Peyer's patch (tissue), 4 donors: Measurements from ENCODE around the gene ARSA.

Experiments
- POLR2A ChIP-seq, 2 donors: fragments of 450-650 bp; IDR thresholded peaks; one replicate each; pipeline ENCODE4 v1.5.1; 2017; ENCODE audit warnings: antibody characterized with exemption in 2 of 2, mild to moderate bottlenecking in 2 of 2, moderate library complexity in 2 of 2
- TF ChIP-seq, protein P1 (sequence below), 6 experiments: fragments of 450-650 bp in 4 of 6; fragments of 200-600 bp in 2 of 6; sonication (generic) in 1 of 6; IDR thresholded peaks; one replicate each; pipeline ENCODE4 v1.5.1; 2017 to 2019; ENCODE audit warnings: antibody characterized with exemption in 6 of 6, mild to moderate bottlenecking in 3 of 6, moderate library complexity in 1 of 6

DNA sequence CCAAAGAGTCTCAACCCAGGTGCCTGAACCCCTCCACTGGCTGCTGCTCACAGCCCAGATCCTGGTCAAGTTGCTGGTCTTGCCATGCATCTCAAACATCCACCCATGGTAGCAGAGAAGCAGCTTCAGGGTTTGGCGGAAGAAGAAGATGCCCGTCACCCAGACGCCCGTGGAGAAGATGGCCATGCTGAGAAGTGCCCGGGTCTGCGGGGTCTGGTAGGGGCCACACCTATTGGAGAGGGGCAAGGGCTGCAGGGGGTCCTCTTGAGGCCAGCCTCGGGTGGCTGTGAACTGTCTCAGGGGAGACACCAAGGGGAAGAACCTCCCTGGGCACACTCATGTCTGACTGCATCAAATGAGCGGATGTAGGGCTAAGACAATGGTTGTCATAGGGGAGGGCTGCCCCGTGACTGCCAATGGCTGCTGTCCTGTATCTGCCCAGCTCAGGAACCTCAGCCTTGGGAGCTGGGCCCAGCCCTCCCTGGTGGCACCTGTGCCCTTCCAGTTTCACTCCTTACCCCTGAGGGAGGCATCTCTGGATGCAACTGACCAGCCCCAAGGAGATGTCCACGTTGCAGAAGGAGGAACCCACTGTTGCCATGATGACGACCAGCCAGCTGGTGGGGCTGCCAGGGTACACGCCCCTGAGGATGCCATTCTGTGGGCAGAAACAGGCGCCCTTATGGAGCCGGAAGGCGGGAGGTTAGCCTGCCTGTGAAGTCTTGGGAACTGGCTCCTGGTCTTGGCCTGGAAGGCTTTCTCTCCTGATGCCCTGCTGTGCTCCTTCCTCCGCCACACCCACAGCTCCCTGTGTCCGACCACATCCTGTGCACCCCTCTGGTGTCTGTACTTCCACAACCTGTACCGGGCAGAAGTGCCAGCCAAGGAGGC is 50.9 kb downstream of the ARSA start:
- TF ChIP-seq, protein P1, sequence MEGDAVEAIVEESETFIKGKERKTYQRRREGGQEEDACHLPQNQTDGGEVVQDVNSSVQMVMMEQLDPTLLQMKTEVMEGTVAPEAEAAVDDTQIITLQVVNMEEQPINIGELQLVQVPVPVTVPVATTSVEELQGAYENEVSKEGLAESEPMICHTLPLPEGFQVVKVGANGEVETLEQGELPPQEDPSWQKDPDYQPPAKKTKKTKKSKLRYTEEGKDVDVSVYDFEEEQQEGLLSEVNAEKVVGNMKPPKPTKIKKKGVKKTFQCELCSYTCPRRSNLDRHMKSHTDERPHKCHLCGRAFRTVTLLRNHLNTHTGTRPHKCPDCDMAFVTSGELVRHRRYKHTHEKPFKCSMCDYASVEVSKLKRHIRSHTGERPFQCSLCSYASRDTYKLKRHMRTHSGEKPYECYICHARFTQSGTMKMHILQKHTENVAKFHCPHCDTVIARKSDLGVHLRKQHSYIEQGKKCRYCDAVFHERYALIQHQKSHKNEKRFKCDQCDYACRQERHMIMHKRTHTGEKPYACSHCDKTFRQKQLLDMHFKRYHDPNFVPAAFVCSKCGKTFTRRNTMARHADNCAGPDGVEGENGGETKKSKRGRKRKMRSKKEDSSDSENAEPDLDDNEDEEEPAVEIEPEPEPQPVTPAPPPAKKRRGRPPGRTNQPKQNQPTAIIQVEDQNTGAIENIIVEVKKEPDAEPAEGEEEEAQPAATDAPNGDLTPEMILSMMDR (IDR thresholded peaks at IDR 0.05): no peak
- TF ChIP-seq POLR2A (IDR thresholded peaks at IDR 0.05): no peak
